Mammary epithelial cell (primary cell): ENCODE data around the gene SLIT1.

Experiments
- CTCF ChIP-seq, 2 donors: IDR thresholded peaks in 1 of 2; conservative IDR thresholded peaks in 1 of 2; 2 replicates each; pipeline ENCODE4 v1.5.1; 2011 to 2012; ENCODE audit warnings: inconsistent platforms in 2 of 2, low read length in 2 of 2, mild to moderate bottlenecking in 2 of 2, control low read depth in 1 of 2, low read depth in 1 of 2; ENCODE audit not compliant: insufficient read depth in 1 of 2; ENCODE audit errors: extremely low read depth in 1 of 2
- EZH2 ChIP-seq: IDR thresholded peaks from 2 replicates; pipeline ENCODE4 v1.6.1; 2012; ENCODE audit warnings: low read length, inconsistent platforms, borderline replicate concordance

GRCh38 chr10:96960872-96961271 is 224.9 kb downstream of the SLIT1 start:
- TF ChIP-seq CTCF (conservative IDR thresholded peaks at IDR 0.05 in 1 of 2, IDR thresholded peaks at IDR 0.05 in 1 of 2; ENCODE audit: extremely low read depth in 1 of 2, insufficient read depth in 1 of 2, low read depth in 1 of 2, low read length in 2 of 2) (no peak), EZH2 (no peak)
